HepG2 (cell line): ENCODE results near the gene PCDHGC5. TPM values are rescaled to one million over a fixed set of nuclear protein-coding genes. Genes with fewer than 3 reads are reported as not detected.

ENCODE experiments used
- ATRX ChIP-seq: sonication (generic); formaldehyde crosslinking; IDR thresholded peaks from 2 replicates; pipeline ENCODE4 v1.4.0; 2020; ENCODE audit warnings: missing genetic modification reagents, borderline replicate concordance
- CHCHD3 ChIP-seq: sonication (generic); formaldehyde crosslinking; IDR thresholded peaks from 2 replicates; pipeline ENCODE4 v1.8.0; 2022; ENCODE audit warnings: mild to moderate bottlenecking, missing genetic modification reagents, moderate library complexity
- DRAP1 ChIP-seq: IDR thresholded peaks from 2 replicates; pipeline ENCODE4 v1.6.1; 2016; ENCODE audit warnings: missing genetic modification reagents, missing compliant biosample characterization
- KDM1A ChIP-seq: IDR thresholded peaks from 2 replicates; pipeline ENCODE4 v1.6.1; 2016; ENCODE audit warnings: missing compliant biosample characterization
- KLF16 ChIP-seq, 2 experiments: sonication (generic) in 1 of 2; formaldehyde crosslinking in 1 of 2; IDR thresholded peaks; 2 replicates each; pipeline versions ENCODE4 v1.6.1 to v1.8.0; 2016 to 2023; ENCODE audit warnings: missing genetic modification reagents in 2 of 2, missing compliant biosample characterization in 1 of 2
- MEIS2 ChIP-seq: sonication (generic); formaldehyde crosslinking; IDR thresholded peaks from 2 replicates; pipeline ENCODE4 v1.9.0; 2021; ENCODE audit warnings: mild to moderate bottlenecking, missing genetic modification reagents
- NFKBIZ ChIP-seq: IDR thresholded peaks from 2 replicates; pipeline ENCODE4 v1.6.1; 2018; ENCODE audit warnings: missing genetic modification reagents, missing compliant biosample characterization
- RCOR2 ChIP-seq: IDR thresholded peaks from 2 replicates; pipeline ENCODE4 v1.6.1; 2016; ENCODE audit warnings: missing biosample characterization, missing genetic modification reagents
- RNF219 ChIP-seq: sonication (generic); formaldehyde crosslinking; IDR thresholded peaks from 2 replicates; pipeline ENCODE4 v1.5.0; 2020; ENCODE audit warnings: mild to moderate bottlenecking, missing genetic modification reagents
- THAP7 ChIP-seq: sonication (generic); formaldehyde crosslinking; IDR thresholded peaks from 2 replicates; pipeline ENCODE4 v1.8.1; 2023; ENCODE audit warnings: mild to moderate bottlenecking, missing genetic modification reagents
- ZBTB39 ChIP-seq: sonication (generic); formaldehyde crosslinking; IDR thresholded peaks from 2 replicates; pipeline ENCODE4 v1.5.0; 2020; ENCODE audit warnings: missing genetic modification reagents
- ZFAT ChIP-seq: sonication (generic); formaldehyde crosslinking; conservative IDR thresholded peaks from 2 replicates; pipeline ENCODE4 v1.8.1; 2023; ENCODE audit warnings: missing genetic modification reagents, inconsistent platforms
- ZFX ChIP-seq: sonication (generic); formaldehyde crosslinking; IDR thresholded peaks from 2 replicates; pipeline ENCODE4 v1.4.0; 2020; ENCODE audit warnings: mild to moderate bottlenecking, low read depth, missing genetic modification reagents, moderate library complexity
- ZIK1 ChIP-seq: sonication (generic); formaldehyde crosslinking; IDR thresholded peaks from 2 replicates; pipeline ENCODE4 v1.5.0; 2020; ENCODE audit warnings: mild to moderate bottlenecking, low read depth, missing genetic modification reagents, borderline replicate concordance
- ZNF253 ChIP-seq: sonication (generic); formaldehyde crosslinking; IDR thresholded peaks from 2 replicates; pipeline ENCODE4 v1.8.0; 2022; ENCODE audit warnings: mild to moderate bottlenecking, missing genetic modification reagents, borderline replicate concordance
- ZNF263 ChIP-seq: sonication (generic); formaldehyde crosslinking; IDR thresholded peaks from 2 replicates; pipeline ENCODE4 v1.4.0; 2020; ENCODE audit warnings: missing genetic modification reagents
- ZNF264 ChIP-seq: sonication (generic); formaldehyde crosslinking; IDR thresholded peaks from 2 replicates; pipeline ENCODE4 v1.4.0; 2020; ENCODE audit warnings: missing genetic modification reagents
- ZNF441 ChIP-seq: sonication (generic); formaldehyde crosslinking; IDR thresholded peaks from 2 replicates; pipeline ENCODE4 v1.7.0; 2021; ENCODE audit warnings: missing genetic modification reagents, borderline replicate concordance
- ZNF629 ChIP-seq: sonication (generic); formaldehyde crosslinking; conservative IDR thresholded peaks from 2 replicates; pipeline ENCODE4 v1.5.0; 2020; ENCODE audit warnings: missing genetic modification reagents
- ZNF775 ChIP-seq: sonication (generic); formaldehyde crosslinking; IDR thresholded peaks from 2 replicates; pipeline ENCODE4 v1.4.0; 2020; ENCODE audit warnings: missing genetic modification reagents, mild to moderate bottlenecking, moderate library complexity, borderline replicate concordance
- ZNF782 ChIP-seq: sonication (generic); formaldehyde crosslinking; IDR thresholded peaks from 2 replicates; pipeline ENCODE4 v1.4.0; 2020; ENCODE audit warnings: missing genetic modification reagents, mild to moderate bottlenecking, borderline replicate concordance
- ZUFSP ChIP-seq: sonication (generic); formaldehyde crosslinking; IDR thresholded peaks from 2 replicates; pipeline ENCODE4 v1.9.0; 2021; ENCODE audit warnings: missing genetic modification reagents, mild to moderate bottlenecking, borderline replicate concordance
- polyA plus RNA-seq, 8 experiments: library from polyadenylated mRNA; depleted of rRNA in 3 of 8; stranded (reverse) in 7 of 8; unstranded in 1 of 8; fragments of >200 nt; fragmentation: Illumina TruSeq in 4 of 8; extraction: Trizol in 4 of 8; gene quantifications; 2 replicates each; pipeline versions ENCODE4 v1.2.1 to v1.2.3, GENCODE V29; 2011 to 2016; ENCODE audit warnings: low read depth in 4 of 8, missing spikeins in 1 of 8, mixed read lengths in 1 of 8; ENCODE audit not compliant: insufficient read depth in 1 of 8
- total RNA-seq, 5 experiments: library from RNA; depleted of rRNA; stranded (reverse); fragments of >200 nt; fragmentation: Illumina TruSeq; extraction: Trizol; gene quantifications; 2 replicates each; pipeline ENCODE4 v1.2.3, GENCODE V29; 2016; ENCODE audit warnings: low read depth in 1 of 5

The PCDHGC5 gene
- total and polyA plus RNA-seq, 2 of the 13 experiments (the other 11 are each of a cell fraction or from before 2014, with no cell fraction given) = 0.03 TPM; not detected in 1

- no peak for TF ChIP-seq RNF219
- TF ChIP-seq ZBTB39 (CRISPR knock-in tag) = no peak
- TF ChIP-seq THAP7 (CRISPR knock-in tag) = no peak
- TF ChIP-seq ZNF782 (CRISPR knock-in tag) = no peak
- no peak for TF ChIP-seq KLF16 (CRISPR knock-in tag; IDR thresholded peaks at IDR 0.05)
- peak; percentile 38; the same call in 1 of the 2 replicates for TF ChIP-seq RCOR2
- TF ChIP-seq DRAP1 (CRISPR knock-in tag) = peak; percentile 50; the same call in 1 of the 2 replicates
- no peak for TF ChIP-seq ZNF253 (CRISPR knock-in tag)
- peak; percentile 87 for TF ChIP-seq ZNF263 (CRISPR knock-in tag)
- TF ChIP-seq ZFAT (CRISPR knock-in tag) = no peak
- no peak for TF ChIP-seq MEIS2 (CRISPR knock-in tag)
- peak; percentile 62; the same call in 1 of the 2 replicates for TF ChIP-seq NFKBIZ (CRISPR knock-in tag)
- TF ChIP-seq ZNF775 (CRISPR knock-in tag) = no peak
- no peak for TF ChIP-seq ZNF629 (CRISPR knock-in tag)
- no peak for TF ChIP-seq ZUFSP (CRISPR knock-in tag)
- TF ChIP-seq KDM1A (CRISPR knock-in tag) = peak; percentile 81
- no peak for TF ChIP-seq ZNF264 (CRISPR knock-in tag)
- no peak for TF ChIP-seq ZIK1 (CRISPR knock-in tag)
- TF ChIP-seq ATRX = no peak
- TF ChIP-seq ZNF441 = no peak
- TF ChIP-seq ZFX (CRISPR knock-in tag) = no peak
- no peak for TF ChIP-seq CHCHD3 (CRISPR knock-in tag)
These were observed 36.0 kb downstream of the PCDHGC5 start (continued) for GRCh38 chr5:141524604-141525597.
